ENCODE results near the gene SMARCA5. TPM values are rescaled to one million over a fixed set of nuclear protein-coding genes. Genes with fewer than 3 reads are reported as not detected.

SMARCA5 gene
- total and polyA plus RNA-seq, 9 of the 15 experiments (the other 6 are each of a cell fraction or from before 2014, with no cell fraction given): 21.6 to 57.8 (median 34.6) TPM

DNA sequence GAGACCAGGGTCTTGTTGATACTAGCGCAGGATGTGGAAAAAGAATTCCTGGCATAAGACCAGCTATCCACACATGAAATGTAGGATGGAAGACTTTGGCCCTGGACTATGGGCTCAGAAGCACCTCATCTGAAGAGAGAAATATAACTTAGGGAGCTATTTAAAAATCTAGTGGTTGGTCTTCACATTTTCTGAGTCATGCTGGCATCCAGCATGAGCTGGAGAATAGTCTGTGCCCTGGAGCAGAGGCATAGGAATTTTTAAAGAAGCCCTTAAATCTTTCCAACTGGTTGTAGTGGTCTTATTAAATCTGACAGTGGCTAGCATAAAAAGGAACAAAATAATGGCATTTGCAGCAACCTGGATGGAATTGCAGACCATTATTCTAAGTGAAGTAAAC lies 86.3 kb downstream of the SMARCA5 start:
- in situ Hi-C loops (cut with MboI) (no loop called here), intact Hi-C loops (cut with micrococcal nuclease) (no loop called here)
- no peaks in the 10 kb centered on the region for H3K4me1 ChIP-seq (replicated peaks in 1 of 2; ENCODE audit: control insufficient read depth in 2 of 2, insufficient read depth in 2 of 2, low read length in 2 of 2)
- H3K27ac ChIP-seq (ENCODE audit: extremely low read depth, low read depth, low read length): no peak overlapping the region
- H4K20me1 ChIP-seq (replicated peaks; ENCODE audit: control insufficient read depth, insufficient read depth, low read length): no peaks in the 10 kb centered on the region
- no peak overlapping the region for H3K4me3 ChIP-seq
- 0% methylated on average over 1 of the region's 1 CpG for WGBS (ENCODE audit: insufficient coverage, low coverage, missing lambda C conversion rate)
- no peak overlapping the region for H2AFZ ChIP-seq (ENCODE audit: low read depth, low read length)
- no peak for FAIRE-seq
- no peaks in the 10 kb centered on the region for H3K36me3 ChIP-seq (ENCODE audit: control insufficient read depth, insufficient read depth, low read length)
- H3K9me1 ChIP-seq (ENCODE audit: control insufficient read depth, insufficient read depth, low read length): no peaks in the 10 kb centered on the region
- H3K79me2 ChIP-seq (ENCODE audit: control insufficient read depth, insufficient read depth, low read length): no peaks in the 10 kb centered on the region
- ChIA-PET POLR2A (interaction anchor here (0.5 kb wide), 1 partner anchor 415 kb away, joined by 3 read pairs; the partner anchor contains the start of gene USP38), CTCF (ENCODE audit: low intra/inter-chr PET ratio) (no interaction called here)
- H3K9ac ChIP-seq (ENCODE audit: insufficient read depth in 1 of 2, low read depth in 2 of 2, low read length in 2 of 2): no peak overlapping the region
- no TSS peak for BruUV-seq (replicated peaks)
- no peak for DNase-seq (ENCODE audit: extremely low read depth in 1 of 4, low spot score in 3 of 4)
- H3K27me3 ChIP-seq (ENCODE audit: control insufficient read depth in 2 of 2, insufficient read depth in 2 of 2, low read length in 2 of 2): no peaks in the 10 kb centered on the region
- ATAC-seq: no peak
- H3K9me3 ChIP-seq (replicated peaks; ENCODE audit: control insufficient read depth, insufficient read depth, low read depth, low read length): no peaks in the 10 kb centered on the region
- no peak overlapping the region for H3K4me2 ChIP-seq (ENCODE audit: insufficient read depth, low read length)
- TF ChIP-seq, protein P1, sequence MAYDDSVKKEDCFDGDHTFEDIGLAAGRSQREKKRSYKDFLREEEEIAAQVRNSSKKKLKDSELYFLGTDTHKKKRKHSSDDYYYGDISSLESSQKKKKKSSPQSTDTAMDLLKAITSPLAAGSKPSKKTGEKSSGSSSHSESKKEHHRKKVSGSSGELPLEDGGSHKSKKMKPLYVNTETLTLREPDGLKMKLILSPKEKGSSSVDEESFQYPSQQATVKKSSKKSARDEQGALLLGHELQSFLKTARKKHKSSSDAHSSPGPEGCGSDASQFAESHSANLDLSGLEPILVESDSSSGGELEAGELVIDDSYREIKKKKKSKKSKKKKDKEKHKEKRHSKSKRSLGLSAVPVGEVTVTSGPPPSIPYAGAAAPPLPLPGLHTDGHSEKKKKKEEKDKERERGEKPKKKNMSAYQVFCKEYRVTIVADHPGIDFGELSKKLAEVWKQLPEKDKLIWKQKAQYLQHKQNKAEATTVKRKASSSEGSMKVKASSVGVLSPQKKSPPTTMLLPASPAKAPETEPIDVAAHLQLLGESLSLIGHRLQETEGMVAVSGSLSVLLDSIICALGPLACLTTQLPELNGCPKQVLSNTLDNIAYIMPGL (CRISPR knock-in tag; IDR thresholded peaks at IDR 0.05): no peak
- TF ChIP-seq TCF3 (CRISPR knock-in tag; IDR thresholded peaks at IDR 0.05) (no peak), HSF4 (CRISPR knock-in tag; IDR thresholded peaks at IDR 0.05; ENCODE audit: borderline replicate concordance) (no peak), KAT2B (IDR thresholded peaks at IDR 0.05; ENCODE audit: low read depth, low read length) (no peak), SLC30A9 (CRISPR knock-in tag; IDR thresholded peaks at IDR 0.05) (no peak), KDM1A (IDR thresholded peaks at IDR 0.05) (no peak), ATF1 (CRISPR knock-in tag; IDR thresholded peaks at IDR 0.05) (no peak), ATF1 (tag; IDR thresholded peaks at IDR 0.05) (no peak), SMARCC2 (IDR thresholded peaks at IDR 0.05; ENCODE audit: low read depth) (no peak), NR3C1 (CRISPR knock-in tag; IDR thresholded peaks at IDR 0.05) (no peak), IFI16 (CRISPR knock-in tag; IDR thresholded peaks at IDR 0.05) (no peak), ZNF175 (CRISPR knock-in tag; IDR thresholded peaks at IDR 0.05; ENCODE audit: low read depth) (no peak), ZBTB8A (IDR thresholded peaks at IDR 0.05; ENCODE audit: partially characterized antibody) (no peak), ETS2 (tag; IDR thresholded peaks at IDR 0.05; ENCODE audit: borderline replicate concordance, poor library complexity, severe bottlenecking) (no peak), HDAC3 (IDR thresholded peaks at IDR 0.05; ENCODE audit: borderline replicate concordance, partially characterized antibody) (no peak)
- TF ChIP-seq, protein P2, sequence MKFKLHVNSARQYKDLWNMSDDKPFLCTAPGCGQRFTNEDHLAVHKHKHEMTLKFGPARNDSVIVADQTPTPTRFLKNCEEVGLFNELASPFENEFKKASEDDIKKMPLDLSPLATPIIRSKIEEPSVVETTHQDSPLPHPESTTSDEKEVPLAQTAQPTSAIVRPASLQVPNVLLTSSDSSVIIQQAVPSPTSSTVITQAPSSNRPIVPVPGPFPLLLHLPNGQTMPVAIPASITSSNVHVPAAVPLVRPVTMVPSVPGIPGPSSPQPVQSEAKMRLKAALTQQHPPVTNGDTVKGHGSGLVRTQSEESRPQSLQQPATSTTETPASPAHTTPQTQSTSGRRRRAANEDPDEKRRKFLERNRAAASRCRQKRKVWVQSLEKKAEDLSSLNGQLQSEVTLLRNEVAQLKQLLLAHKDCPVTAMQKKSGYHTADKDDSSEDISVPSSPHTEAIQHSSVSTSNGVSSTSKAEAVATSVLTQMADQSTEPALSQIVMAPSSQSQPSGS (CRISPR knock-in tag; IDR thresholded peaks at IDR 0.05): no peak
- TF ChIP-seq, protein P3, sequence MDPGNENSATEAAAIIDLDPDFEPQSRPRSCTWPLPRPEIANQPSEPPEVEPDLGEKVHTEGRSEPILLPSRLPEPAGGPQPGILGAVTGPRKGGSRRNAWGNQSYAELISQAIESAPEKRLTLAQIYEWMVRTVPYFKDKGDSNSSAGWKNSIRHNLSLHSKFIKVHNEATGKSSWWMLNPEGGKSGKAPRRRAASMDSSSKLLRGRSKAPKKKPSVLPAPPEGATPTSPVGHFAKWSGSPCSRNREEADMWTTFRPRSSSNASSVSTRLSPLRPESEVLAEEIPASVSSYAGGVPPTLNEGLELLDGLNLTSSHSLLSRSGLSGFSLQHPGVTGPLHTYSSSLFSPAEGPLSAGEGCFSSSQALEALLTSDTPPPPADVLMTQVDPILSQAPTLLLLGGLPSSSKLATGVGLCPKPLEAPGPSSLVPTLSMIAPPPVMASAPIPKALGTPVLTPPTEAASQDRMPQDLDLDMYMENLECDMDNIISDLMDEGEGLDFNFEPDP (CRISPR knock-in tag; IDR thresholded peaks at IDR 0.05): no peak
- TF ChIP-seq, protein P4, sequence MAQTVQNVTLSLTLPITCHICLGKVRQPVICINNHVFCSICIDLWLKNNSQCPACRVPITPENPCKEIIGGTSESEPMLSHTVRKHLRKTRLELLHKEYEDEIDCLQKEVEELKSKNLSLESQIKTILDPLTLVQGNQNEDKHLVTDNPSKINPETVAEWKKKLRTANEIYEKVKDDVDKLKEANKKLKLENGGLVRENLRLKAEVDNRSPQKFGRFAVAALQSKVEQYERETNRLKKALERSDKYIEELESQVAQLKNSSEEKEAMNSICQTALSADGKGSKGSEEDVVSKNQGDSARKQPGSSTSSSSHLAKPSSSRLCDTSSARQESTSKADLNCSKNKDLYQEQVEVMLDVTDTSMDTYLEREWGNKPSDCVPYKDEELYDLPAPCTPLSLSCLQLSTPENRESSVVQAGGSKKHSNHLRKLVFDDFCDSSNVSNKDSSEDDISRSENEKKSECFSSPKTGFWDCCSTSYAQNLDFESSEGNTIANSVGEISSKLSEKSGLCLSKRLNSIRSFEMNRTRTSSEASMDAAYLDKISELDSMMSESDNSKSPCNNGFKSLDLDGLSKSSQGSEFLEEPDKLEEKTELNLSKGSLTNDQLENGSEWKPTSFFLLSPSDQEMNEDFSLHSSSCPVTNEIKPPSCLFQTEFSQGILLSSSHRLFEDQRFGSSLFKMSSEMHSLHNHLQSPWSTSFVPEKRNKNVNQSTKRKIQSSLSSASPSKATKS (CRISPR knock-in tag; IDR thresholded peaks at IDR 0.05): no peak

Measured in K562 (cell line).